Adrenal gland (tissue), 5 donors: ENCODE measurements around the gene TTN.

ENCODE experiments used
- POLR2A ChIP-seq, 2 donors: fragments of 450-650 bp; IDR thresholded peaks; one replicate each; pipeline ENCODE4 v1.6.1; 2017; ENCODE audit warnings: antibody characterized with exemption in 2 of 2, mild to moderate bottlenecking in 2 of 2, moderate library complexity in 1 of 2
- TF ChIP-seq, protein P1 (sequence below), 6 experiments: fragments of 450-650 bp in 4 of 6; fragments of 200-600 bp in 2 of 6; sonication (generic) in 1 of 6; IDR thresholded peaks; 1 replicate in 5 of 6; 2 replicates in 1 of 6; pipeline versions ENCODE4 v1.5.1 to v1.8.0; 2016 to 2021; ENCODE audit warnings: antibody characterized with exemption in 6 of 6, mild to moderate bottlenecking in 2 of 6, moderate library complexity in 1 of 6
- donor health status: DM: no; HTN: no; CAD: no.

DNA sequence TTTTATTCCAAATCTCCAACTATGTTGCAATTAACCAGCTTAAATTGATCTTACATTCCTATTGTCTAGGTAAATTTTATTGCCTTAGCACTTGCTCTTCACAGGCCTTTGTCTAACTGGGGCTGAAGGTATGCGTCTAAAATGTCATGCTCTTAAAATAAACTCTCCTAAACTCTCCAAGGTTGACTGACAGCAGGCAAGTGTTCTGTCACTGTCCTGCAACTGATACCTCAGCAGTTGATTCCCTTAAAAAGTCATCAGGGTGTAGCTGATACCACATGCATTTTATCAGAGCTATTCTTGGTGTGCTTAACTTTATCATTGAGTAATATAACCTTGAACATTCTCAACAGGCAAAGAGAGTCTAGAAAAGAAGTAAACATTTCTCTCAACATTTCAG is 680 bp downstream of the TTN start:
- TF ChIP-seq, protein P1, sequence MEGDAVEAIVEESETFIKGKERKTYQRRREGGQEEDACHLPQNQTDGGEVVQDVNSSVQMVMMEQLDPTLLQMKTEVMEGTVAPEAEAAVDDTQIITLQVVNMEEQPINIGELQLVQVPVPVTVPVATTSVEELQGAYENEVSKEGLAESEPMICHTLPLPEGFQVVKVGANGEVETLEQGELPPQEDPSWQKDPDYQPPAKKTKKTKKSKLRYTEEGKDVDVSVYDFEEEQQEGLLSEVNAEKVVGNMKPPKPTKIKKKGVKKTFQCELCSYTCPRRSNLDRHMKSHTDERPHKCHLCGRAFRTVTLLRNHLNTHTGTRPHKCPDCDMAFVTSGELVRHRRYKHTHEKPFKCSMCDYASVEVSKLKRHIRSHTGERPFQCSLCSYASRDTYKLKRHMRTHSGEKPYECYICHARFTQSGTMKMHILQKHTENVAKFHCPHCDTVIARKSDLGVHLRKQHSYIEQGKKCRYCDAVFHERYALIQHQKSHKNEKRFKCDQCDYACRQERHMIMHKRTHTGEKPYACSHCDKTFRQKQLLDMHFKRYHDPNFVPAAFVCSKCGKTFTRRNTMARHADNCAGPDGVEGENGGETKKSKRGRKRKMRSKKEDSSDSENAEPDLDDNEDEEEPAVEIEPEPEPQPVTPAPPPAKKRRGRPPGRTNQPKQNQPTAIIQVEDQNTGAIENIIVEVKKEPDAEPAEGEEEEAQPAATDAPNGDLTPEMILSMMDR (IDR thresholded peaks at IDR 0.05): no peak
- no peak for TF ChIP-seq POLR2A (IDR thresholded peaks at IDR 0.05)
